ENCODE results near the gene TMPRSS7. TPM values are rescaled to one million over a fixed set of nuclear protein-coding genes. Genes with fewer than 3 reads are reported as not detected.

Gene TMPRSS7
- total RNA-seq, 1 experiment from 2014 or later: not detected

DNA sequence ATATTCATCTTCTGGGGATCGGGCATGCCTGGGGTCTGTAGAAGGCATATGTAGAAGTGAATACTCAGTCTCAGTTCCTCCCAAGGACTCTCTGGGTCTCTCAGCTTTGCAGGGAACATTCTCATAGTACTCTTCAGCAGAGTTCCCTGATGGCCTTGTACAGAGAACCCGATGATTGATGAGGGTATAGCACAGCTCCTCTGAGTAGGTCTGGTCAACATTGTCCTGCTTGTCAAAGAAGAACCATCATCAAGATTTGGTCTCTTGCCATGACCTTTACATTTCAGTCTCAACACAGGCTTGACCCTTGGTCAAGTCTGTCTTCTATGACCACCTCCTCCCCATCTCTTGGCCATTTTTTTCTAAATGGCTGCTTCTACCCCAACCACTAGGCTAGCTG is 89.0 kb downstream of the TMPRSS7 start:
- no peak overlapping the region for H3K27ac Mint-ChIP-seq (ENCODE audit: unreplicated experiment)
- H3K36me3 Mint-ChIP-seq (ENCODE audit: insufficient read depth, unreplicated experiment): peaks cover 4% of the 10 kb centered on the region
- H3K27me3 Mint-ChIP-seq (ENCODE audit: unreplicated experiment): no peaks in the 10 kb centered on the region
- no peak for DNase-seq
- H3K4me1 Mint-ChIP-seq (ENCODE audit: low read depth, unreplicated experiment): no peaks in the 10 kb centered on the region
- no peak for TF ChIP-seq CTCF (IDR thresholded peaks at IDR 0.05; ENCODE audit: unreplicated experiment)
- no peak overlapping the region for H3K4me3 Mint-ChIP-seq (ENCODE audit: low read depth, unreplicated experiment)
- CTCF ChIA-PET: no interaction called here
- no TSS peak for BruUV-seq (replicated peaks)
- no peaks in the 10 kb centered on the region for H3K9me3 Mint-ChIP-seq (ENCODE audit: low read depth, unreplicated experiment)
- intact Hi-C loops (cut with micrococcal nuclease; ENCODE audit: unreplicated experiment): no loop called here

- Mint-ChIP-seq H3K27me3 (ENCODE audit: unreplicated experiment) (no peaks in the 10 kb centered on the region), H3K4me3 (ENCODE audit: low read depth, unreplicated experiment) (no peak overlapping the region), H3K9me3 (ENCODE audit: low read depth, unreplicated experiment) (no peaks in the 10 kb centered on the region), H3K4me1 (ENCODE audit: low read depth, unreplicated experiment) (no peaks in the 10 kb centered on the region), H3K36me3 (ENCODE audit: insufficient read depth, unreplicated experiment) (no peaks in the 10 kb centered on the region), H3K27ac (ENCODE audit: unreplicated experiment) (no peak overlapping the region)
- DNase-seq: no peak
- no TSS peak for BruUV-seq (replicated peaks)
- intact Hi-C loops (cut with micrococcal nuclease; ENCODE audit: unreplicated experiment): no loop called here
- no peak for TF ChIP-seq CTCF (IDR thresholded peaks at IDR 0.05; ENCODE audit: unreplicated experiment)
- CTCF ChIA-PET: no interaction called here
Observed at GRCh38 chr3:112124907-112125607, 90.5 kb downstream of the TMPRSS7 start.

DNA sequence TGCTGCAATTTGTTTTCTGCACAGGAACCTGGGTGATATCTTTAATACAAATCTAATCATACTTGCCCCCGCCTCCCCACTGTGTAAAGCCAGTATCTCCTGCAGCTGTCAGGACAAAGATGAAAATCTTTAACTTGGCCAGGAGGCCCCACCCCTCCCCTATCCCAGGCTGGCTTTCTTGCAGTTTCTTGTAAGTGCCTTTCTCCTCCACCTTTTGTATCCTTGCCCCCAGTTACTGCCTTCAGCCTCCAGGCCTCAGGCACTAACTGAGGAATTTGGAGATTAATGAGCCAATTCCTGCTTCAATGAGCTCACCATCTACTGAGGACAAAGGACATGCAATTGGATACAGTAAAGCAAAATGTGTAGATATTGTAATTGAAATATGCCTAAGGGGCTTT is 92.0 kb downstream of the TMPRSS7 start:
- Mint-ChIP-seq H3K27me3 (ENCODE audit: unreplicated experiment) (no peaks in the 10 kb centered on the region), H3K4me3 (ENCODE audit: low read depth, unreplicated experiment) (no peak overlapping the region), H3K36me3 (ENCODE audit: insufficient read depth, unreplicated experiment) (no peaks in the 10 kb centered on the region), H3K9me3 (ENCODE audit: low read depth, unreplicated experiment) (no peaks in the 10 kb centered on the region), H3K27ac (ENCODE audit: unreplicated experiment) (no peak overlapping the region), H3K4me1 (ENCODE audit: low read depth, unreplicated experiment) (no peaks in the 10 kb centered on the region)
- no peak for TF ChIP-seq CTCF (IDR thresholded peaks at IDR 0.05; ENCODE audit: unreplicated experiment)
- intact Hi-C loops (cut with micrococcal nuclease; ENCODE audit: unreplicated experiment): no loop called here
- no TSS peak for BruUV-seq (replicated peaks)
- CTCF ChIA-PET: no interaction called here
- no peak for DNase-seq

DNA sequence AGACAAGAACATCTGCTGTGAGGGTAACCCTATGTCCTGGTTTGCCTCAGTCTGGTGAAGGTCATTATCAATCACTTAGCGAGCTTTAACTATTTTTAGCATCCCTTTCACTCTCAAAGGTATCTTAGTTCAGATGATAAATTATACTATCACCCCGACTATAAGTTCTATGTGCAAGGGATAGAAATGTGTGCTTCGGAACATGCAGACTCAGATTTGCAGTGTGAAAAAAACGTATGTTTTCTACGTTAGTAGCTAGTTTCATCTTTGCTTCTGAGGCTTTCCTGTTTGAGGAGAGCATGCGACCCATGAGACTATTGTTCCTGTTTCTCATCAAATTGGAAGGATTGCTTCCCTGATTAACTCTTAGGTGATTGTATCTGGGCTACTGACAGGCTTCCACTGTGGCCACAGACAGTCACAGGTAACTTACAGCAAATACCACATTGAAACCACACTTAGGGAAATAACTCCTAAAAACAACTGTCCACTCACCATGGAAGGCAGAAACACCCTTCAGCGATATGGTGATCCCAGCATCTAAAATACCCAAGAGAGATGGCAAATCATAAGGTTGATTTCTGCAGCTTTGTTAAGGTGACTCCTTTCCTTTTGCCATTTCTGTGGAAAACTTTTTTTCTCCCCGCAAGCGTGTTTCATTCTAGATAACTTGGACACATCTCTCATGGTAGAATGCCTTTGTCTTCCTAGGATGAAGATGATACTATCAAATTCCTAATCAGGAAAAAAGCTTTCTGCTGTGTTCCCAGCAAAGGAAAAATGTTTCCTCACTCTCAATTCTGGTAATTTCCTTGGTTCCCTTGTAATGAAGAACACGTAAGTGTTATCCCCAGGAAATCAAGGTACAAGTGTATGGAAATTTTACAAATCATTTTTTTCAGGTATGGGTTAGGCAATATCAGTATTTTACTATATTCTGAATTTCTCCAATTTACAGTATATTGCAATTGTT is 93.3 kb downstream of the TMPRSS7 start:
- H3K27ac Mint-ChIP-seq (ENCODE audit: unreplicated experiment): no peak overlapping the region
- H3K27me3 Mint-ChIP-seq (ENCODE audit: unreplicated experiment): no peaks in the 10 kb centered on the region
- intact Hi-C loops (cut with micrococcal nuclease; ENCODE audit: unreplicated experiment): no loop called here
- H3K36me3 Mint-ChIP-seq (ENCODE audit: insufficient read depth, unreplicated experiment): no peaks in the 10 kb centered on the region
- H3K4me1 Mint-ChIP-seq (ENCODE audit: low read depth, unreplicated experiment): no peaks in the 10 kb centered on the region
- no peak overlapping the region for H3K4me3 Mint-ChIP-seq (ENCODE audit: low read depth, unreplicated experiment)
- no TSS peak for BruUV-seq (replicated peaks)
- CTCF ChIA-PET: no interaction called here
- H3K9me3 Mint-ChIP-seq (ENCODE audit: low read depth, unreplicated experiment): no peaks in the 10 kb centered on the region
- TF ChIP-seq CTCF (IDR thresholded peaks at IDR 0.05; ENCODE audit: unreplicated experiment): no peak
- DNase-seq: no peak
